ENCODE results near the gene FYB2.

- TF ChIP-seq POLR2A (IDR thresholded peaks at IDR 0.05) (no peak), CTCF (IDR thresholded peaks at IDR 0.05 in 8 of 11, conservative IDR thresholded peaks at IDR 0.05 in 3 of 11) (no peak)
Measured at GRCh38 chr1:56806804-56807203, 12.4 kb downstream of the FYB2 start.

All from spleen (tissue), 7 donors.